GM18520 (cell line): ENCODE data around the gene EHBP1.

Experiments used
- ATAC-seq: cut with Tn5 transposase; IDR thresholded peaks from one replicate; pipeline ENCODE4 v1.9.1; 2021; ENCODE audit not compliant: unreplicated experiment

Gene EHBP1

DNA sequence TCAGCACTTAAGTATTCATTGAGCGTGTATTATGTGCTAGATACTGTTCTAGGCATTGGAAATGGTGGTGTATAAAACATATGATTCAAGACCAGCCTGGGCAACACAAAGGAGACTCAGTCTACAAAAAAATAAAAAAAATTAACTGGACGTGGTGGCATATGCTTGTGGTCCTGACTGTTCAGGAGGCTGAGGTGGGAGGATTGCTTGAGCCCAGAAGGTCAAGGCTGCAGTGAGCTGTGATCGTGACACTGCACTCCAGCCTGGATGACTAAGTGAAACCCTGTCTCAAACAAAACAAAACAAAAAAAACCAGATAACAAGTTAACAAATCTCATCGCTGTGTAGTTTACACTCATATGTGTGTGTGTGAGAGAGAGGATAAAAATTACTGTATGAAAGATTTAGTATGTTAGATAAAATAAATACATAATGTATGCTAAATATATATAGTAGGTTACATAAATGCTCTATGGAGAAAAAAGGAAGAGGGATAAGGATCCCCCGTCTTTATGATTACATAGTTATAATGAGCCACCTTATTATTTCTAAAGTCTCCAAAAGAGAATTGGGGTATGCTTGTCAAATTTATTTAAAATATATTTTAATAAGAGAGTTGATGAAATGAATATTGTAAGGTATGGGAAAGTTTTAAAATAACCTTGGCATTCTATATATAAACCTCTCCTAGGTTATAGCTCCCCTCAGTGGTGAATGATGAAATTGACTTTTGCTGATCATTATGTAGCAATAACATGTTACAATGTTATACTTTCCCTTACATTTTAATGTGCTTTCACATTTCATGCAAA lies 69.2 kb downstream of the EHBP1 start:
- no peak for ATAC-seq

DNA sequence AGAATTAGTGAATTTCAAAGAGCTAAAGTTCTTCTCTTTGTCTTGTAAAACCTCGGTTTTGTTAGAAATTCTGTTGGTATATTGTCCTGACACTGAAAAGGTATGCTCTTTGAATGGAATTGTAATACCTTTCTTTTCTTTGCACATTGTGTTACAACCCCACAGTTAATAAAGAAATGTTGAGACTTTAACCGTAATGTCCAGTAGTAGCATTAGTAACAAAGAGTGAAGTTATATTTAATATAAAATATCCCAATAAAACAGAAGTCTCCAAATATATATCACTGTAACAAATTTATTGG lies 69.8 kb downstream of the EHBP1 start:
- no peak for ATAC-seq

DNA sequence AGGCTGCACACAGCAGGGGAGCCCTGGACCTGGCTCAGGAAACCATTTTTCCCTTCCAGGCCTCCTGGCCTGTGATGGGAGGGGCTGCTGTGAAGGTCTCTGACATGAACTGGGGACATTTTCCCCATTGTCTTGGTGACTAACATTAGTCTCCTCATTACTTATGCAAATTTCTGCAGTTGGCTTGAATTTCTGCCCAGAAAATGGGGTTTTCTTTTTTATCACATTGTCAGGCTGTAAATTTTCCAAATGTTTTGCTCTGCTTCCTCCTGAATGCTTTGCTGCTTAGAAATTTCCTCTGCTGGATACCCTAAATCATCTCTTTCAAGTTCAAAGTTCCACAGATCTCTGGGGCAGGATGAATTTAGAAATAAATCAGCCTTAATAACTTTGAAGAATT lies 78.2 kb downstream of the EHBP1 start:
- no peak for ATAC-seq

DNA sequence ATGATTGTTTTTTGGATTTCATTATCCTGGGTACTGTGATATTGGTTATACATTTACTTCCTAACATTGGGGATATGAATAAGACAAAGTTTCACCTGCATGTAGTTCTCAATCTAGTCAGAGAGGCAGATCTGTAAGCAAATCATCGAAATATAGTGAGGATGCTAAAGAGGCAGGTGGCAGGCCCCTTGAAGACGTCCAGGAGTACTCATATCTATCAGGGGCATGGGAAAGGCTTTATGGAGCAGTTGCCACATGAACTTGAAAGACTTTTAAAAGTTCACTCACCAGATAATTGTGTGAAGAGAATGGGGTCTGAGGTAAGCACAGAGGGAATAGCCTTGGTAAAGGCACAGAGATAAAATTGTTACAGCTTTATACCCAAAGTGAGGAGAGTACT lies 78.8 kb downstream of the EHBP1 start:
- ATAC-seq = no peak

GRCh38 chr2:62785216-62785615 lies 79.7 kb downstream of the EHBP1 start:
- ATAC-seq = peak; percentile 57

- no peak for ATAC-seq
Observed at GRCh38 chr2:62785810-62786597, 80.5 kb downstream of the EHBP1 start.

GRCh38 chr2:62787386-62787785 lies 81.9 kb downstream of the EHBP1 start:
- peak; percentile 37 for ATAC-seq

GRCh38 chr2:62789518-62789917 lies 84.0 kb downstream of the EHBP1 start:
- no peak for ATAC-seq

GRCh38 chr2:62789918-62790317 lies 84.4 kb downstream of the EHBP1 start:
- no peak for ATAC-seq

- ATAC-seq = no peak
Observed at GRCh38 chr2:62792408-62792807, 86.9 kb downstream of the EHBP1 start.

DNA sequence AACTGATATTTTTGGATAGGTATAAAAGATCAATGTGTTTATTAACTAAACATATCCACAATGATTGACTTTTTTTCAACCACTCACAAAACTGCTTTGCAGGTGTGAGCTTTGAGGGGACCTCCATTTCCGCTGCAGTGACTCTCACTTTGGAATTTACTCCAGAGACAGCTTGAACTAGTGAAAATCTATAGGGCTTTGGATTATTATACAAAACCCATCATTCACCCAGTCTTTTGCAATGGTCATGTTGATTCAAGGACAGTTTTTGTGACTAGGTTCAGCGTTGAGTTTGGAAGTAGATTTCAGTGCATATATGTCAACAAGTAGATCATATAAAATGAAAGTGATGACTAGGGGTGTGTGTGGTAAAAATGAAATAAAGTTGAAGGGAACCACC lies 87.7 kb downstream of the EHBP1 start:
- ATAC-seq = no peak

GRCh38 chr2:62794791-62795190 lies 89.3 kb downstream of the EHBP1 start:
- no peak for ATAC-seq

GRCh38 chr2:62795341-62795740 lies 89.8 kb downstream of the EHBP1 start:
- no peak for ATAC-seq

DNA sequence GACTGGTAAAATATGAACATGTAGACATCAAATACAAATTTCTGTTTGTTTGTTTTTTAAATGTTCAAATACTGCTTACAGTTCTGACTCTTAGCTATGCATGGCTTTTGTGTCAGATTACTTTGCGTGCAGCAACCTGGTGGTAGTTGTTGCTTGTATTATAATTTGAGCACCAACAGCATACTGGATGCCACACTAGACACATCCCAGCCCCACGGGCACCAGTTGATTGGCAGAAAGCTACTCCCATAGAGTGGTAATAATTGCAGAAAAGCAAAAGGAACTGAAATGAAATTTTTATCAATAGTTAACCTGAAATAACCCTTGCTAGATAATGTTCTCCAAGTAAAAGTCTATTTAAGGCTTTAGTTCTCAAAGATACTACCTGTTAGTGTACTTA lies 91.6 kb downstream of the EHBP1 start:
- ATAC-seq = no peak

DNA sequence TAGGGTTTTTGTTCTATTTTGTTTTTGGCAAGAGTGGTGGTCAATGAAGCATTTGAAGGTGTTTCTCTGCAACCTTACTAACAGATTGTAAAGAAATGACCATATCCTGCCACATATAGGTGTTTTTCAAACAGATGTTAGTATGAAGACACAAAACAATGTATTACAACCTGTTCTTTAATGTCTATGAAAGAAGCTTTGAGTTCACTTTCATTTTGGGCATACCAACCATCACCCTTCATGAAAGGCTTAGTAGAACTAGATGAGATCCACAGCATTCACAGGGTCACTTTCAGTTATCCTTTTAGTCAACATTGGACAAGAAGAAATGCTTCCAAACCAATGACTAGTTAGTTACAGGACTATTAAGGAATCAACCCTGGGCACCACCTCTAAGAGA lies 95.1 kb downstream of the EHBP1 start:
- no peak for ATAC-seq

GRCh38 chr2:62801110-62801509 lies 95.6 kb downstream of the EHBP1 start:
- no peak for ATAC-seq

DNA sequence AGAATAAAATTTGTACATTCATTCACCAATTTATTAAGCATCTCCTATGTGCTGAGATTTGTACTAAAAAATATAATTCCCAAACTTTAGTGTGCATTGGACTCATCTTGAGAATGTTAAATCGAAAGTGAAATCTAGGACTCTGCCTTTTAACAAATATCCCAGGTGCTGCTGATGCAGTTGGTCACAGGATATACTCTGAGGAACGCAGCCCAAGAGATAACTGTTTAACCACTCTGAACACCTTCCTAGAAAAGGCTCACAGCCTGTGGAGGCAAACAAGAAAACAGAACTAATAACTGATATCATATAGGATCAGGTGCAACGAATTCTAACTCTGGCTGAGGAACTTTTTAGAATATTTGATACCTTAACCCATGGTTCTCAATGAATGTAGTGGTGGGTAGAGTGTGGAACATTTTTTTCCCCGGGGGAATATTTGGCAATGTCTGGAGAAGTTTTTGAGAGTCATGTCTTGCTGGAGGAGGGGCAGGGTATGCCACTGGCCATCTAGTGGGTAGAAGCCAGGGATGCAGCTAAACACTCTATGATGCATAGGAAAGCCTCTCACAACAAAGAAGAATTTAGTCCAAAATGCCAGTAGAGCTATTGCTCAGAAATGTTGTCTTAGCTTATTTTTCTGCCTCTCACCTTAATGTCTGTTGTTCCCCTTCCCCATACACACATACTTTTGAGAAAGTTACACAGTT lies 96.5 kb downstream of the EHBP1 start:
- ATAC-seq = no peak

- ATAC-seq = no peak
Observed at GRCh38 chr2:62803961-62804360, 98.4 kb downstream of the EHBP1 start.

DNA sequence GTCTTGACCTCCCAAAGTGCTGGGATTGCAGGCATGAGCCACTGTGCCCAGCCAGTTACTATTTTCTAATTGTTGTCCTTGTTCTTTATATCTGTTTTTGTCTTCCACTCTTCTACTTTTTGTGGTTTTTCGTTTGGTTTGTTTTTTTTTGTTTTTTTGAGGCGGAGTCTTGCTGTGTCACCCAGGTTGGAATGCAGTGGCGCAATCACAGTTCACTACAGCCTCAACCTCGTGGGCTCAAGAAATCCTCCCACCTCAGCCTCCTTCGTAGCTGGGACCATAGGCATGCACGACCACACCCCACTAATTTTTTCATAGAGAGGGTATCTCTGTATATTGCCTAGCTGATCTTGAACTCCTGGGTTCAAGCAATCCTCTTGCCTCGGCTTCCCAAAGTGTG lies 100.7 kb downstream of the EHBP1 start:
- no peak for ATAC-seq

DNA sequence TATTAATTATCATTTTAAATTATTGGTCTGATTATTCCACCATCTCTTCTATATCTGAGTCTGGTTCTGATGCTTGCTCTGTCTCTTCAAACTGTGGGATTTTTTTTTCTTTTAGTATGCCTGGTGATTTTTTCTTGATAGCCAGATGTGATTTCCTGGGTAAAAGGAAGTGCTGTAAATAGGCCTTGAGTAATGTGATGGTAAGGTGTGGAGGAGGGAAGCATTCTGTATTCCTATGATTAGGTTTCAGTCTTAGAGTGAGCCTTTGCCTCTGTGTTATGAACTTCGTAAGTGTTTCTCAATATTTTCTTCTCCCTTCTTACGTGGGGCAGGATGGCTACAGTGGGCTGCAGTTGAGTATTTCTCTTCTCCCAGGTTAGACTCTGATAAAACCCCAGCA lies 103.0 kb downstream of the EHBP1 start:
- ATAC-seq = no peak

DNA sequence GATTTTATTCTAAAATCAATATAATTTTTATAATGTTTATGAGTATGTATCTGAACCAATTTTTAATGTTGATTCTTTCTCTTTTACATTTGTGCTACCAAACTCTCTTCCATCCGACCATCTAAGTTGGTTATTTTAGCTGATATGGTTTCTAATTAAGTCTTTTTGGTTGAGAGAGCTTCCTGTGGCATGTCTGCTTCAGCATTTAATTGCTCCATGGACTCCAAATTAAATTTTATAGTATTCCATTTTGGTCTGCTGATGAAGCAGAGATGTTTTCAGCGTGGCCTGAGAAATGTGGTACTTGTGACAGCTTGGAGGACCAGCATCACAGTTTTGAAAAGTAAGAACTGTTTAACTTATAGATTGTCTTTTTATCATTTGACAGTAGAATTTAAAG lies 105.6 kb downstream of the EHBP1 start:
- ATAC-seq = no peak

DNA sequence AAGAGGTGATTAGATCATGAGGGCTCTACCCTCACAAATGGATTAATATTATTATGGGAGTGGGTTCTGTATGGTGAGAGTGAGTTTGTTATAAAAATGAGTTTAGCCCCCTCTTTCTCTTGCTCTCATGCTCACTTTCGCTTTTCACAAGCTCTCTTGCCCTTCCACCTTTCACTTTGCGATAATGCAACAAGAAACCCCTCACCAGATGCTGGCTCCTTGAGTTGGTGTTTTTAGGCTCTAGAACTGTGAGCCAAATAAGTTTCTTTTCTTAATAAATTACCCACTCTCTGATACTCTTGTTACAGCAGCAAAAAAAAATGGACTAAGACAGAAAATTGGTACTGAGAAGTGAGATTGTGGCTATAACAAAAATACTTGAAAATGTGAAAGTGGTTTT lies 106.5 kb downstream of the EHBP1 start:
- ATAC-seq = no peak
